Lower leg skin (tissue), 3 donors: ENCODE data around the gene UBXN10.

Source experiments
- POLR2A ChIP-seq, 2 donors: fragments of 450-650 bp; IDR thresholded peaks; one replicate each; pipeline ENCODE4 v1.6.1; 2016 to 2017; ENCODE audit warnings: antibody characterized with exemption in 2 of 2, mild to moderate bottlenecking in 1 of 2, moderate library complexity in 1 of 2
- TF ChIP-seq, protein P1 (sequence below), 3 donors: fragments of 450-650 bp; IDR thresholded peaks; one replicate each; pipeline ENCODE4 v1.5.1; 2016; ENCODE audit warnings: antibody characterized with exemption in 3 of 3, mild to moderate bottlenecking in 3 of 3, moderate library complexity in 2 of 3

- TF ChIP-seq, protein P1, sequence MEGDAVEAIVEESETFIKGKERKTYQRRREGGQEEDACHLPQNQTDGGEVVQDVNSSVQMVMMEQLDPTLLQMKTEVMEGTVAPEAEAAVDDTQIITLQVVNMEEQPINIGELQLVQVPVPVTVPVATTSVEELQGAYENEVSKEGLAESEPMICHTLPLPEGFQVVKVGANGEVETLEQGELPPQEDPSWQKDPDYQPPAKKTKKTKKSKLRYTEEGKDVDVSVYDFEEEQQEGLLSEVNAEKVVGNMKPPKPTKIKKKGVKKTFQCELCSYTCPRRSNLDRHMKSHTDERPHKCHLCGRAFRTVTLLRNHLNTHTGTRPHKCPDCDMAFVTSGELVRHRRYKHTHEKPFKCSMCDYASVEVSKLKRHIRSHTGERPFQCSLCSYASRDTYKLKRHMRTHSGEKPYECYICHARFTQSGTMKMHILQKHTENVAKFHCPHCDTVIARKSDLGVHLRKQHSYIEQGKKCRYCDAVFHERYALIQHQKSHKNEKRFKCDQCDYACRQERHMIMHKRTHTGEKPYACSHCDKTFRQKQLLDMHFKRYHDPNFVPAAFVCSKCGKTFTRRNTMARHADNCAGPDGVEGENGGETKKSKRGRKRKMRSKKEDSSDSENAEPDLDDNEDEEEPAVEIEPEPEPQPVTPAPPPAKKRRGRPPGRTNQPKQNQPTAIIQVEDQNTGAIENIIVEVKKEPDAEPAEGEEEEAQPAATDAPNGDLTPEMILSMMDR (IDR thresholded peaks at IDR 0.05): no peak
- TF ChIP-seq POLR2A (IDR thresholded peaks at IDR 0.05): no peak
Observed at GRCh38 chr1:20141466-20141865, 44.4 kb upstream of the UBXN10 start.
